ENCODE results near the gene MAP6D1.
"Not testable (repeated sequence)": the region's sequence is repeated elsewhere in the genome, so short reads cannot be mapped to it uniquely, and the experiment has no call there.

MAP6D1 gene

GRCh38 chr3:183796372-183796771 is 29.0 kb downstream of the MAP6D1 start:
- no peak for DNase-seq

GRCh38 chr3:183794452-183794851 is 30.9 kb downstream of the MAP6D1 start:
- no peak for DNase-seq

GRCh38 chr3:183792976-183793375 is 32.4 kb downstream of the MAP6D1 start:
- DNase-seq, result no peak

GRCh38 chr3:183790700-183791099 is 34.7 kb downstream of the MAP6D1 start:
- no peak for DNase-seq

- DNase-seq, result no peak
Observed at GRCh38 chr3:183789826-183790225, 35.6 kb downstream of the MAP6D1 start.

GRCh38 chr3:183784503-183784902 is 40.9 kb downstream of the MAP6D1 start:
- not testable (repeated sequence) for DNase-seq

- no peak for DNase-seq
Observed at GRCh38 chr3:183782576-183783276, 42.7 kb downstream of the MAP6D1 start.

- no peak for DNase-seq
Observed at GRCh38 chr3:183781246-183781645, 44.1 kb downstream of the MAP6D1 start.

GRCh38 chr3:183779896-183780465 is 45.4 kb downstream of the MAP6D1 start:
- DNase-seq, result no peak

- no peak for DNase-seq
Observed at GRCh38 chr3:183777016-183777618, 48.3 kb downstream of the MAP6D1 start.

GRCh38 chr3:183776451-183776850 is 48.9 kb downstream of the MAP6D1 start:
- DNase-seq, result not testable (repeated sequence)

- DNase-seq, result no peak
Observed at GRCh38 chr3:183775781-183776180, 49.6 kb downstream of the MAP6D1 start.

GRCh38 chr3:183774631-183775030 is 50.7 kb downstream of the MAP6D1 start:
- no peak for DNase-seq

- no peak for DNase-seq
Observed at GRCh38 chr3:183769453-183769852, 55.9 kb downstream of the MAP6D1 start.

- DNase-seq, result no peak
Observed at GRCh38 chr3:183768114-183768513, 57.3 kb downstream of the MAP6D1 start.

- peak; percentile 83 for DNase-seq
Observed at GRCh38 chr3:183766745-183767606, 58.4 kb downstream of the MAP6D1 start.

GRCh38 chr3:183766107-183766506 is 59.3 kb downstream of the MAP6D1 start:
- no peak for DNase-seq

Data from NCI-H345 (cell line).